ENCODE results near the gene CHRDL2. TPM values are rescaled to one million over a fixed set of nuclear protein-coding genes. Genes with fewer than 3 reads are reported as not detected.
"Not testable (repeated sequence)": the region's sequence is repeated elsewhere in the genome, so short reads cannot be mapped to it uniquely, and the experiment has no call there.

The CHRDL2 gene
- total and polyA plus RNA-seq, 2 experiments from 2014 or later, result not detected

GRCh38 chr11:74770456-74770855 is 39.2 kb upstream of the CHRDL2 start:
- in situ Hi-C loops (cut with MboI), result no loop called here
- no peak overlapping the region for H3K9ac ChIP-seq
- no peak for DNase-seq

GRCh38 chr11:74769055-74769707 is 38.0 kb upstream of the CHRDL2 start:
- DNase-seq, result no peak
- 71 to 72% methylated on average over 2 of the region's 2 CpGs for WGBS, 2 experiments (ENCODE audit: low coverage in 1 of 2, low lambda C conversion rate in 2 of 2, missing lambda C conversion rate in 2 of 2)
- Histone ChIP-seq H3K9me2 (ENCODE audit: insufficient read depth) (no peaks in the 10 kb centered on the region), H3K79me2 (ENCODE audit: insufficient read depth) (peaks cover 98% of the 10 kb centered on the region), H3K9ac (no peak overlapping the region), H3K9me3 (ENCODE audit: low read depth) (no peaks in the 10 kb centered on the region), H2AFZ (no peak overlapping the region), H3K4me2 (ENCODE audit: unreplicated experiment) (no peak overlapping the region), H3F3A (ENCODE audit: insufficient read depth) (peaks cover 13% of the 10 kb centered on the region; the same call in 1 of the 2 replicates), H3K4me3 (no peak overlapping the region), H3K27ac (no peak overlapping the region), H3K36me3 (ENCODE audit: low read depth) (no peaks in the 10 kb centered on the region), H4K20me1 (ENCODE audit: insufficient read depth) (0 out of 2 replicates have a peak, but pooled peaks cover 3% of the 10 kb centered on the region), H3K27me3 (replicated peaks; ENCODE audit: insufficient read depth) (no peaks in the 10 kb centered on the region), H3K4me1 (ENCODE audit: insufficient read depth) (peaks cover 12% of the 10 kb centered on the region; the same call in 1 of the 2 replicates)
- in situ Hi-C loops (cut with MboI), result no loop called here
- TF ChIP-seq EZH2 (IDR thresholded peaks at IDR 0.05; ENCODE audit: insufficient read depth, poor library complexity, severe bottlenecking), result no peak
- TF ChIP-seq EZH2phosphoT487 (IDR thresholded peaks at IDR 0.05; ENCODE audit: insufficient read depth, low read depth), result no peak

More at GRCh38 chr11:74770456-74770855, 39.2 kb upstream of the CHRDL2 start:
- H3K9me2 ChIP-seq (ENCODE audit: insufficient read depth), result no peaks in the 10 kb centered on the region
- H3K4me2 ChIP-seq (ENCODE audit: unreplicated experiment), result no peak overlapping the region
- peaks cover 13% of the 10 kb centered on the region; the same call in 1 of the 2 replicates for H3F3A ChIP-seq (ENCODE audit: insufficient read depth)
- H3K9me3 ChIP-seq (ENCODE audit: low read depth), result no peaks in the 10 kb centered on the region
- H3K27ac ChIP-seq, result no peak overlapping the region
- H3K79me2 ChIP-seq (ENCODE audit: insufficient read depth), result peaks cover 98% of the 10 kb centered on the region
- peaks cover 12% of the 10 kb centered on the region; the same call in 1 of the 2 replicates for H3K4me1 ChIP-seq (ENCODE audit: insufficient read depth)
- H3K4me3 ChIP-seq, result no peak overlapping the region
- WGBS, 2 experiments (ENCODE audit: low coverage in 1 of 2, low lambda C conversion rate in 2 of 2, missing lambda C conversion rate in 2 of 2), result 92 to 95% methylated on average over 5 of the region's 5 CpGs
- no peak for TF ChIP-seq EZH2phosphoT487 (IDR thresholded peaks at IDR 0.05; ENCODE audit: insufficient read depth, low read depth)
- no peak for TF ChIP-seq EZH2 (IDR thresholded peaks at IDR 0.05; ENCODE audit: insufficient read depth, poor library complexity, severe bottlenecking)
- H4K20me1 ChIP-seq (ENCODE audit: insufficient read depth), result peaks cover 3% of the 10 kb centered on the region; the same call in 1 of the 2 replicates
- no peak overlapping the region for H2AFZ ChIP-seq
- no peaks in the 10 kb centered on the region for H3K36me3 ChIP-seq (ENCODE audit: low read depth)
- H3K27me3 ChIP-seq (replicated peaks; ENCODE audit: insufficient read depth), result no peaks in the 10 kb centered on the region

DNA sequence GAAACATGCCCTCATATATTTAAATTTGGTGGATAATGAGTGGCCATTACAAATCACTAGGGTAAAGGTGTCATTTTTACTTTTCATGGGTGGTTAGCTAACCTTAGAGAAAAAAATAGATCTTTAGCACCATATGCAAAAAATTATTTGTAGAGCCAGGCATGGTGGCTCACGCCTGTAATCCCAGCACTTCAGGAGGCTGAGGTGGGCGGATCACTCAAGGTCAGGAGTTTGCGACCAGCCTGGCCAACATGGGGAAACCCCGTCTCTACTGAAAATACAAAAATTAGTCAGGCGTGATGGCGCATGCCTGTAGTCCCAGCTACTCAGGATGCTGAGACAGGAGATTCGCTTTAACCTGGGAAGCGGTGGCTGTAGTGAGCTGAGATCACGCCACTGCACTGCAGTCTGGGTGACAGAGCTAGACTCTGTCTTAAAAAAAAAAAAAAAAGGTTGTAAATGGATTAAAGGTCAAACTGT is 37.0 kb upstream of the CHRDL2 start:
- H3F3A ChIP-seq (ENCODE audit: insufficient read depth); H3K27ac ChIP-seq; H4K20me1 ChIP-seq (ENCODE audit: insufficient read depth); H3K9me3 ChIP-seq (ENCODE audit: low read depth); DNase-seq; H3K36me3 ChIP-seq (ENCODE audit: low read depth); H3K4me2 ChIP-seq (ENCODE audit: unreplicated experiment); H3K9me2 ChIP-seq (ENCODE audit: insufficient read depth); H3K9ac ChIP-seq; H3K27me3 ChIP-seq (replicated peaks; ENCODE audit: insufficient read depth); H2AFZ ChIP-seq; H3K4me1 ChIP-seq (ENCODE audit: insufficient read depth); H3K4me3 ChIP-seq; in situ Hi-C loops (cut with MboI): not testable (repeated sequence)
- peaks cover 98% of the 10 kb centered on the region for H3K79me2 ChIP-seq (ENCODE audit: insufficient read depth)
- WGBS, 2 experiments (ENCODE audit: low coverage in 1 of 2, low lambda C conversion rate in 2 of 2, missing lambda C conversion rate in 2 of 2), result 93 to 96% methylated on average over 9 of the region's 9 CpGs

DNA sequence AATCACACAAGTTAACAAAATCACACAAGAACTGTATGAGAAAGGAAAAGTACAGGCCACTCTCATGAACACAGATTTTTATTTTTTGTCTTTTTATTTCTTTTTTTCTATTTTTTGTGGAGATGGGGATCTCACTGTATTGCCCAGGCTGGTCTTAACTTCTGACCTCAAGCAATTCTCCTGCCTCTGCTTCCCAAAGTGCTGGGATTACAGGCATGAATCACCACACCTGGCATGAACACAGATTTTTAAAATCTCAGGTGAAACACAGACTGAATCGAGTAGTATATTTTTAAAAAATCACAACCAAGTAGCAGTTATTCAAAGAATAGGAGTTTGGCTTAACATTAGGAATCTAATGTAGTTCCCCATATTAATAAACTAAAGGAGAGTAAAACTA is 35.7 kb upstream of the CHRDL2 start:
- H3K9ac ChIP-seq, result no peak overlapping the region
- DNase-seq, result no peak
- H2AFZ ChIP-seq, result no peak overlapping the region
- no peak overlapping the region for H3K4me3 ChIP-seq
- no peak overlapping the region for H3K4me2 ChIP-seq (ENCODE audit: unreplicated experiment)
- in situ Hi-C loops (cut with MboI), result no loop called here
- H4K20me1 ChIP-seq (ENCODE audit: insufficient read depth), result no peaks in the 10 kb centered on the region
- no peak overlapping the region for H3K27ac ChIP-seq
- no peaks in the 10 kb centered on the region for H3K36me3 ChIP-seq (ENCODE audit: low read depth)
- TF ChIP-seq EZH2phosphoT487 (IDR thresholded peaks at IDR 0.05; ENCODE audit: insufficient read depth, low read depth), result no peak
- TF ChIP-seq EZH2 (IDR thresholded peaks at IDR 0.05; ENCODE audit: insufficient read depth, poor library complexity, severe bottlenecking), result no peak
- H3K4me1 ChIP-seq (ENCODE audit: insufficient read depth), result no peaks in the 10 kb centered on the region
- H3K9me2 ChIP-seq (ENCODE audit: insufficient read depth), result no peaks in the 10 kb centered on the region
- H3K79me2 ChIP-seq (ENCODE audit: insufficient read depth), result peaks cover 96% of the 10 kb centered on the region
- no peaks in the 10 kb centered on the region for H3F3A ChIP-seq (ENCODE audit: insufficient read depth)
- WGBS, 2 experiments (ENCODE audit: low coverage in 1 of 2, low lambda C conversion rate in 2 of 2, missing lambda C conversion rate in 2 of 2), result 96 to 100% methylated on average over 1 of the region's 1 CpG
- no peaks in the 10 kb centered on the region for H3K27me3 ChIP-seq (replicated peaks; ENCODE audit: insufficient read depth)
- H3K9me3 ChIP-seq (ENCODE audit: low read depth), result no peaks in the 10 kb centered on the region

Data from GM23248 (cell line).